HUDEP-2 (cell line): ENCODE measurements around the gene NAA30.
"Not testable (repeated sequence)": the region's sequence is repeated elsewhere in the genome, so short reads cannot be mapped to it uniquely, and the experiment has no call there.

Experiments used
- DNase-seq, 76 experiments: peaks; one replicate each; lab custom pipeline; 2025; ENCODE audit not compliant: unreplicated experiment in 76 of 76; lab: John Stamatoyannopoulos, UW

The NAA30 gene

GRCh38 chr14:57390037-57390805 lies at the start of gene NAA30:
Gene NAA30, plus strand, starts transcription at chr14:57390586. Its CDS starts 372 bp downstream, at chr14:57390958.
- peak in 75 of 76 experiments; percentile 40 to 93 (median 81) for DNase-seq

GRCh38 chr14:57343545-57344297 lies 46.7 kb upstream of the NAA30 start:
- DNase-seq: not testable (repeated sequence)

- DNase-seq: no peak
Measured at GRCh38 chr14:57345106-57345505, 45.3 kb upstream of the NAA30 start.

GRCh38 chr14:57346741-57347140 lies 43.6 kb upstream of the NAA30 start:
- no peak for DNase-seq

- no peak for DNase-seq
Measured at GRCh38 chr14:57352396-57353170, 37.8 kb upstream of the NAA30 start.

GRCh38 chr14:57355081-57355800 lies 35.1 kb upstream of the NAA30 start:
- no peak for DNase-seq

- DNase-seq: no peak
Measured at GRCh38 chr14:57362361-57362760, 28.0 kb upstream of the NAA30 start.

- DNase-seq: no peak
Measured at GRCh38 chr14:57364659-57365450, 25.5 kb upstream of the NAA30 start.

GRCh38 chr14:57370187-57370586 lies 20.2 kb upstream of the NAA30 start:
- DNase-seq: not testable (repeated sequence)

- DNase-seq: no peak
Measured at GRCh38 chr14:57371013-57371412, 19.4 kb upstream of the NAA30 start.

GRCh38 chr14:57375156-57375555 lies 15.2 kb upstream of the NAA30 start:
- no peak for DNase-seq

- DNase-seq: no peak
Measured at GRCh38 chr14:57378661-57379060, 11.7 kb upstream of the NAA30 start.

- DNase-seq: no peak
Measured at GRCh38 chr14:57380935-57381334, 9.5 kb upstream of the NAA30 start.

GRCh38 chr14:57382283-57382682 lies 8.1 kb upstream of the NAA30 start:
- no peak for DNase-seq

- DNase-seq: no peak
Measured at GRCh38 chr14:57383125-57383745, 7.2 kb upstream of the NAA30 start.

- DNase-seq: no peak
Measured at GRCh38 chr14:57388067-57388466, 2.3 kb upstream of the NAA30 start.

GRCh38 chr14:57389646-57390036 lies 745 bp upstream of the NAA30 start:
- DNase-seq: peak in 1 of 76 experiments; percentile 1

- peak in 21 of 76 experiments; percentile 1 to 45 (median 28) for DNase-seq
Measured at GRCh38 chr14:57390806-57391516, 575 bp downstream of the NAA30 start.
